A549 (cell line): ENCODE data around the gene ERCC6. TPM values are rescaled to one million over a fixed set of nuclear protein-coding genes. Genes with fewer than 3 reads are reported as not detected.

ENCODE experiments used
- ATAC-seq, 2 experiments: fragments of 200-7000 bp in 1 of 2; fragments of >200 bp in 1 of 2; cut with Nextera tagmentation in 1 of 2; cut with Tn5 transposase in 1 of 2; 3 replicates each; pipeline versions ENCODE4 v1.8.0 to v1.9.1; 2018 to 2020; ENCODE audit warnings: mild to moderate bottlenecking in 1 of 2, moderate library complexity in 1 of 2
- CTCF ChIA-PET: fragments of 300-600 bp; sonication (Branson Sonifier 250); formaldehyde crosslinking; extraction: SDS; loops from one replicate; lab custom pipeline; 2021; ENCODE audit warnings: antibody characterized with exemption, inconsistent platforms; lab: Yijun Ruan, JAX
- POLR2A ChIA-PET: fragments of 350-600 bp; formaldehyde crosslinking; extraction: SDS; loops from one replicate; lab custom pipeline; 2021; ENCODE audit warnings: antibody characterized with exemption, inconsistent platforms; lab: Yijun Ruan, JAX
- DNase-seq, 2 experiments: peaks; one replicate each; pipeline versions ENCODE4 v3.0.0 to v3.0.0-alpha.2; 2011 to 2016; ENCODE audit warnings: low read depth in 1 of 2, low spot score in 1 of 2
- FAIRE-seq: peaks from 2 replicates; lab custom pipeline; 2011; peaks lifted over from hg19 to GRCh38; lab: Jason Lieb, UNC
- H3K27ac ChIP-seq, 2 experiments: fragments of >200 bp; sonication (Bioruptor Twin); formaldehyde crosslinking; 3 replicates each; pipeline ENCODE4 v1.5.1; 2016 to 2017
- H3K4me1 ChIP-seq: fragments of >200 bp; sonication (Bioruptor Twin); formaldehyde crosslinking; 3 replicates; pipeline ENCODE4 v1.6.1; 2016
- H3K4me2 ChIP-seq: fragments of >200 bp; sonication (Bioruptor Twin); formaldehyde crosslinking; 3 replicates; pipeline ENCODE4 v1.6.1; 2016
- H3K4me3 ChIP-seq: fragments of >200 bp; sonication (Bioruptor Twin); formaldehyde crosslinking; 3 replicates; pipeline ENCODE4 v1.5.1; 2016
- H3K9me3 ChIP-seq: fragments of >200 bp; sonication (Bioruptor Twin); formaldehyde crosslinking; 3 replicates; pipeline ENCODE4 v1.6.1; 2016
- BHLHE40 ChIP-seq: IDR thresholded peaks from 2 replicates; pipeline ENCODE4 v1.6.1; 2012; ENCODE audit warnings: low read depth, low read length, inconsistent platforms
- CBX2 ChIP-seq: fragments of 200-600 bp; sonication (generic); IDR thresholded peaks from 2 replicates; pipeline ENCODE4 v1.6.1; 2016; ENCODE audit warnings: low read depth, mild to moderate bottlenecking, borderline replicate concordance
- CBX8 ChIP-seq: fragments of 200-600 bp; sonication (generic); IDR thresholded peaks from 2 replicates; pipeline ENCODE4 v1.6.1; 2016
- CHD2 ChIP-seq: fragments of 150-350 bp; IDR thresholded peaks from 2 replicates; pipeline ENCODE4 v1.6.1; 2014; ENCODE audit warnings: low read length; ENCODE audit not compliant: partially characterized antibody
- EHF ChIP-seq: fragments of 250-450 bp; sonication (Bioruptor Pico); IDR thresholded peaks from 2 replicates; pipeline ENCODE4 v1.5.0; 2020; ENCODE audit warnings: mild to moderate bottlenecking
- EP300 ChIP-seq, 2 experiments: fragments of >200 bp; sonication (Bioruptor Twin); formaldehyde crosslinking; IDR thresholded peaks; 2 replicates in 1 of 2; 3 replicates in 1 of 2; pipeline ENCODE4 v1.6.1; 2016 to 2017
- ESRRA ChIP-seq: fragments of 150-350 bp; IDR thresholded peaks from 2 replicates; pipeline ENCODE4 v1.6.1; 2014; ENCODE audit warnings: mild to moderate bottlenecking, low read length, borderline replicate concordance
- FOSB ChIP-seq: fragments of 250-450 bp; sonication (Bioruptor Pico); IDR thresholded peaks from 2 replicates; pipeline ENCODE4 v1.5.0; 2020; ENCODE audit warnings: mild to moderate bottlenecking, moderate library complexity
- FOXS1 ChIP-seq: fragments of 250-450 bp; sonication (Bioruptor Pico); IDR thresholded peaks from 2 replicates; pipeline ENCODE4 v1.5.0; 2020; ENCODE audit warnings: mild to moderate bottlenecking, moderate library complexity
- GATA3 ChIP-seq: IDR thresholded peaks from 2 replicates; pipeline ENCODE4 v1.6.1; 2012; ENCODE audit warnings: borderline replicate concordance
- HDAC2 ChIP-seq: fragments of 200-600 bp; sonication (generic); IDR thresholded peaks from 2 replicates; pipeline ENCODE4 v1.6.1; 2016
- HOXA7 ChIP-seq: fragments of 250-450 bp; sonication (Bioruptor Pico); IDR thresholded peaks from 2 replicates; pipeline ENCODE4 v1.5.0; 2020; ENCODE audit warnings: mild to moderate bottlenecking, moderate library complexity
- HOXB5 ChIP-seq: fragments of 250-450 bp; sonication (Bioruptor Pico); IDR thresholded peaks from 2 replicates; pipeline ENCODE4 v1.5.0; 2020; ENCODE audit warnings: mild to moderate bottlenecking, moderate library complexity
- KDM1A ChIP-seq: fragments of 200-600 bp; sonication (generic); IDR thresholded peaks from 2 replicates; pipeline ENCODE4 v1.6.1; 2016; ENCODE audit warnings: low read depth, mild to moderate bottlenecking
- MYC ChIP-seq: IDR thresholded peaks from 2 replicates; pipeline ENCODE4 v1.6.1; 2012; ENCODE audit warnings: mild to moderate bottlenecking, inconsistent platforms, low read length, improper control_type of control experiment, borderline replicate concordance
- NFE2L2 ChIP-seq: fragments of 150-350 bp; conservative IDR thresholded peaks from 2 replicates; pipeline ENCODE4 v1.6.1; 2014; ENCODE audit warnings: low read length
- PHF8 ChIP-seq: fragments of 200-600 bp; sonication (generic); IDR thresholded peaks from 2 replicates; pipeline ENCODE4 v1.6.1; 2016; ENCODE audit warnings: low read depth, mild to moderate bottlenecking, antibody characterized with exemption, moderate library complexity, borderline replicate concordance
- RCOR1 ChIP-seq: fragments of 150-350 bp; IDR thresholded peaks from 2 replicates; pipeline ENCODE4 v1.6.1; 2014; ENCODE audit warnings: antibody characterized with exemption, low read length, low read depth
- RFX5 ChIP-seq: fragments of 450-650 bp; IDR thresholded peaks from 2 replicates; pipeline ENCODE4 v1.7.1; 2014; ENCODE audit warnings: antibody characterized with exemption, mild to moderate bottlenecking, moderate library complexity
- SMC3 ChIP-seq: fragments of >200 bp; sonication (Bioruptor Twin); formaldehyde crosslinking; IDR thresholded peaks from 3 replicates; pipeline ENCODE4 v1.6.1; 2018; ENCODE audit warnings: inconsistent platforms
- SREBF2 ChIP-seq: fragments of 450-650 bp; IDR thresholded peaks from 2 replicates; pipeline ENCODE4 v1.6.1; 2014; ENCODE audit warnings: mild to moderate bottlenecking, moderate library complexity
- TFCP2L1 ChIP-seq: fragments of 250-450 bp; sonication (Bioruptor Pico); IDR thresholded peaks from 2 replicates; pipeline ENCODE4 v1.5.0; 2021; ENCODE audit warnings: mild to moderate bottlenecking
- TP53 ChIP-seq: fragments of 250-450 bp; sonication (Bioruptor Pico); IDR thresholded peaks from 2 replicates; pipeline ENCODE4 v1.5.0; 2021; ENCODE audit warnings: mild to moderate bottlenecking, moderate library complexity
- ZFP36 ChIP-seq: fragments of 450-650 bp; IDR thresholded peaks from 2 replicates; pipeline ENCODE4 v1.6.1; 2014; ENCODE audit warnings: borderline replicate concordance; ENCODE audit not compliant: partially characterized antibody
- ZNF302 ChIP-seq: fragments of 250-450 bp; sonication (Bioruptor Pico); IDR thresholded peaks from 2 replicates; pipeline ENCODE4 v1.9.0; 2021; ENCODE audit warnings: inconsistent platforms, mild to moderate bottlenecking, moderate library complexity
- WGBS: methylation state at CpG from one replicate; pipeline ENCODE4 v1.1.6; 2017; ENCODE audit errors: missing lambda C conversion rate; 5-methylcytosine and 5-hydroxymethylcytosine counted together
- polyA plus RNA-seq, 4 experiments: library from polyadenylated mRNA; depleted of rRNA in 3 of 4; stranded (reverse); fragments of >200 nt; fragmentation: RNase III in 1 of 4; extraction: RNeasy Plus Mini Kit Qiagen cat#74134 plus additional on column Dnase treatment in 1 of 4; gene quantifications; 2 replicates in 3 of 4; 3 replicates in 1 of 4; pipeline ENCODE4 v1.2.3, GENCODE V29; 2011 to 2017
- TF ChIP-seq, protein P1 (sequence below): fragments of 250-450 bp; sonication (Bioruptor Pico); IDR thresholded peaks from 2 replicates; pipeline ENCODE4 v1.5.0; 2020; ENCODE audit warnings: low read depth, mild to moderate bottlenecking, moderate library complexity
- TF ChIP-seq, protein P2 (sequence below): fragments of >200 bp; sonication (Bioruptor Twin); formaldehyde crosslinking; IDR thresholded peaks from 2 replicates; pipeline ENCODE4 v1.6.1; 2016
- TF ChIP-seq, protein P3 (sequence below): fragments of 200-600 bp; sonication (generic); IDR thresholded peaks from 2 replicates; pipeline ENCODE4 v1.6.1; 2016; ENCODE audit warnings: antibody characterized with exemption, mild to moderate bottlenecking, moderate library complexity

Gene ERCC6
- polyA plus RNA-seq, 2 of the 4 experiments (the other 2 are of a cell fraction), result 5.8 to 9.4 TPM

DNA sequence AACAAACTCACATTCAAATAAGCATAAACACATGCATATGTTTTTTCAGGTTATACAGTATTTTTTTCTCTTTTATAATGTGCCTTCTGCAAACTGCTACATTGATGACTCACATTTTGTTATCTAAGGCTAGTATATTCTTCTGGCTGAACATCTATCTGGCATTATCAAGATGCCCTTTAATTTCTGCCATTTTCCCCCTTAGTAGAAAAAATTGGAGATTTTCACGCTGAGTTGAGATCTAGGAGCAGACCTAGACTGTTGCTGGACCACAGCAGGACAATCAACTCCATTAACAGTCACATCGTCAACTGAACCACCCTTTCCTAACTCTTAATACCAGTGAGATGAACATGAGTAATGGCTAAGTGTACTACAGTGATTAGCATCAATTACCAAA lies 41.6 kb downstream of the ERCC6 start:
- DNase-seq, result no peak
- Histone ChIP-seq H3K4me1 (no peaks in the 10 kb centered on the region), H3K4me2 (no peak overlapping the region), H3K4me3 (no peak overlapping the region), H3K27ac (no peak overlapping the region), H3K9me3 (no peaks in the 10 kb centered on the region)
- CTCF ChIA-PET, result interaction anchor here (0.7 to 1.7 kb wide), 4 partner anchors 16 to 30 kb away, joined by 3 to 10 read pairs (median 4); no protein-coding TSS in a partner anchor
- no peak for ATAC-seq
- WGBS, result 69% methylated on average over 2 of the region's 2 CpGs
- POLR2A ChIA-PET, result no interaction called here
- no peak for FAIRE-seq
- TF ChIP-seq HOXA7 (CRISPR knock-in tag), result no peak
- TF ChIP-seq CHD2, result no peak
- no peak for TF ChIP-seq HDAC2
- TF ChIP-seq EP300 (IDR thresholded peaks at IDR 0.05), result no peak
- no peak for TF ChIP-seq RCOR1
- no peak for TF ChIP-seq FOXS1
- TF ChIP-seq PHF8, result no peak
- TF ChIP-seq SMC3, result no peak
- no peak for TF ChIP-seq BHLHE40
- TF ChIP-seq, protein P1, sequence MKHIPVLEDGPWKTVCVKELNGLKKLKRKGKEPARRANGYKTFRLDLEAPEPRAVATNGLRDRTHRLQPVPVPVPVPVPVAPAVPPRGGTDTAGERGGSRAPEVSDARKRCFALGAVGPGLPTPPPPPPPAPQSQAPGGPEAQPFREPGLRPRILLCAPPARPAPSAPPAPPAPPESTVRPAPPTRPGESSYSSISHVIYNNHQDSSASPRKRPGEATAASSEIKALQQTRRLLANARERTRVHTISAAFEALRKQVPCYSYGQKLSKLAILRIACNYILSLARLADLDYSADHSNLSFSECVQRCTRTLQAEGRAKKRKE, result no peak
- no peak for TF ChIP-seq FOSB (CRISPR knock-in tag)
- TF ChIP-seq TFCP2L1 (CRISPR knock-in tag), result no peak
- no peak for TF ChIP-seq KDM1A
- TF ChIP-seq ZNF302 (CRISPR knock-in tag), result no peak
- no peak for TF ChIP-seq CBX8
- TF ChIP-seq ESRRA, result no peak
- TF ChIP-seq, protein P2, sequence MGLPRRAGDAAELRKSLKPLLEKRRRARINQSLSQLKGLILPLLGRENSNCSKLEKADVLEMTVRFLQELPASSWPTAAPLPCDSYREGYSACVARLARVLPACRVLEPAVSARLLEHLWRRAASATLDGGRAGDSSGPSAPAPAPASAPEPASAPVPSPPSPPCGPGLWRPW, result no peak

DNA sequence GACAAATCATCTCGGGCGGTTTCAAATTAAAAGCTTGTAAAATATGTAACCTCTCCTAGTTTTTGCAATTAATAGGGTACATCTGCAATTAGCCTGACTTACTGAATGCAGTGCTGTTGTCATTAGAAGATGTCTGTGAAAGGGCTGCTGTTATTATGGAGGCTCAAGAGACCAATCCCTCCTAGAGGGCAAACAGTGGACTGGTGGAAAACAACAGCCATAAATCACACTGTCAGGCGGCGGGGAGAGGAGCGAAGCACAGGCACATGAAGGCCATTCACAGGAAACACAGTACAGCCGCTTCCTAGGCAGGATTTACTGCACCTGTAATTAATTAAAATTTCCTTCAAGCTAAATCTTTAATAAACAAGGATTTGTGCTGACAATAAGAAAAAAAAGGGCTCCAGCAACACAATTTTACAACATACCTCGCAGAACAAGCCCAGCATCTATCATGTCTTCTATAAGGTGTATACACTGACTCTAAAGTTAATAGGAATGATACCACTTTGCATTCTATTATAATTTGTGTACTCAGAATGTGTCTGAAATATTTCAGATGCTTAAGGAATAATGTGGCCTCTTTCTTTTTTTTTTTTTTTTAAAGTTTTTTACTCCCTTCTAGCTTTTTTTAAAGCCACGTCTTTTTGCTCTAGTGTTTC lies 50.7 kb downstream of the ERCC6 start:
- CTCF ChIA-PET, result interaction anchor here (0.7 to 2.0 kb wide), 5 partner anchors 23 to 81 kb away, joined by 3 to 6 read pairs (median 3); no protein-coding TSS in a partner anchor
- no peak overlapping the region for H3K27ac ChIP-seq
- no peaks in the 10 kb centered on the region for H3K9me3 ChIP-seq

More for the DNA sequence above, 50.7 kb downstream of the ERCC6 start:
- no peak for ATAC-seq
- TF ChIP-seq NFE2L2, result no peak
- TF ChIP-seq CBX2, result no peak
- TF ChIP-seq EHF (CRISPR knock-in tag), result no peak
- TF ChIP-seq PHF8, result no peak
- TF ChIP-seq HOXB5, result no peak
- no peak for TF ChIP-seq KDM1A
- TF ChIP-seq SREBF2, result no peak
- no peak for TF ChIP-seq MYC
- no peak for TF ChIP-seq TP53 (CRISPR knock-in tag)
- TF ChIP-seq ESRRA, result no peak
- TF ChIP-seq GATA3, result no peak
- no peak for TF ChIP-seq RFX5
- TF ChIP-seq, protein P3, sequence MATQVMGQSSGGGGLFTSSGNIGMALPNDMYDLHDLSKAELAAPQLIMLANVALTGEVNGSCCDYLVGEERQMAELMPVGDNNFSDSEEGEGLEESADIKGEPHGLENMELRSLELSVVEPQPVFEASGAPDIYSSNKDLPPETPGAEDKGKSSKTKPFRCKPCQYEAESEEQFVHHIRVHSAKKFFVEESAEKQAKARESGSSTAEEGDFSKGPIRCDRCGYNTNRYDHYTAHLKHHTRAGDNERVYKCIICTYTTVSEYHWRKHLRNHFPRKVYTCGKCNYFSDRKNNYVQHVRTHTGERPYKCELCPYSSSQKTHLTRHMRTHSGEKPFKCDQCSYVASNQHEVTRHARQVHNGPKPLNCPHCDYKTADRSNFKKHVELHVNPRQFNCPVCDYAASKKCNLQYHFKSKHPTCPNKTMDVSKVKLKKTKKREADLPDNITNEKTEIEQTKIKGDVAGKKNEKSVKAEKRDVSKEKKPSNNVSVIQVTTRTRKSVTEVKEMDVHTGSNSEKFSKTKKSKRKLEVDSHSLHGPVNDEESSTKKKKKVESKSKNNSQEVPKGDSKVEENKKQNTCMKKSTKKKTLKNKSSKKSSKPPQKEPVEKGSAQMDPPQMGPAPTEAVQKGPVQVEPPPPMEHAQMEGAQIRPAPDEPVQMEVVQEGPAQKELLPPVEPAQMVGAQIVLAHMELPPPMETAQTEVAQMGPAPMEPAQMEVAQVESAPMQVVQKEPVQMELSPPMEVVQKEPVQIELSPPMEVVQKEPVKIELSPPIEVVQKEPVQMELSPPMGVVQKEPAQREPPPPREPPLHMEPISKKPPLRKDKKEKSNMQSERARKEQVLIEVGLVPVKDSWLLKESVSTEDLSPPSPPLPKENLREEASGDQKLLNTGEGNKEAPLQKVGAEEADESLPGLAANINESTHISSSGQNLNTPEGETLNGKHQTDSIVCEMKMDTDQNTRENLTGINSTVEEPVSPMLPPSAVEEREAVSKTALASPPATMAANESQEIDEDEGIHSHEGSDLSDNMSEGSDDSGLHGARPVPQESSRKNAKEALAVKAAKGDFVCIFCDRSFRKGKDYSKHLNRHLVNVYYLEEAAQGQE, result no peak
- no peak for TF ChIP-seq ZFP36
- FAIRE-seq, result no peak
- Histone ChIP-seq H3K4me2 (no peak overlapping the region), H3K4me1 (no peaks in the 10 kb centered on the region), H3K4me3 (no peak overlapping the region)
- 87% methylated on average over 8 of the region's 8 CpGs for WGBS
- no peak for DNase-seq
- POLR2A ChIA-PET, result no interaction called here
